Thoracic aorta (tissue), 2 donors: ENCODE measurements around the gene BABAM2. TPM values are rescaled to one million over a fixed set of nuclear protein-coding genes. Genes with fewer than 3 reads are reported as not detected.

Source experiments
- ATAC-seq: fragments of 150-250 bp; one replicate; pipeline ENCODE4 v1.8.0; 2017; ENCODE audit warnings: low read depth; ENCODE audit not compliant: insufficient number of reproducible peaks, low FRiP score
- DNase-seq: peaks from one replicate; pipeline ENCODE4 v3.0.0-alpha.2; 2020; ENCODE audit warnings: low spot score
- H3K27ac ChIP-seq, 2 donors: fragments of 200-600 bp; sonication (generic); 1 replicate in 1 of 2; 2 replicates in 1 of 2; pipeline ENCODE4 v1.5.1; 2016; ENCODE audit warnings: mild to moderate bottlenecking in 2 of 2, moderate library complexity in 2 of 2
- H3K27me3 ChIP-seq: fragments of 200-600 bp; sonication (generic); replicated peaks from 2 replicates; pipeline ENCODE4 v1.6.0; 2016; ENCODE audit warnings: mild to moderate bottlenecking; ENCODE audit not compliant: insufficient read depth
- H3K36me3 ChIP-seq: fragments of 200-600 bp; sonication (generic); one replicate; pipeline ENCODE4 v1.5.1; 2016
- H3K4me1 ChIP-seq, 2 donors: fragments of 200-600 bp; sonication (generic); 1 replicate in 1 of 2; 2 replicates in 1 of 2; pipeline versions ENCODE4 v1.5.1 to v1.6.0; 2016; ENCODE audit warnings: low read depth in 2 of 2, mild to moderate bottlenecking in 1 of 2; ENCODE audit not compliant: control insufficient read depth in 1 of 2
- H3K4me3 ChIP-seq: fragments of 200-600 bp; sonication (generic); 2 replicates; pipeline ENCODE4 v1.5.1; 2016; ENCODE audit warnings: mild to moderate bottlenecking
- H3K9me3 ChIP-seq: fragments of 200-600 bp; sonication (generic); 2 replicates; pipeline ENCODE4 v1.5.1; 2016
- total RNA-seq, 2 donors: library from RNA; depleted of rRNA; stranded (reverse); fragments of >200 nt; gene quantifications; one replicate each; pipeline versions ENCODE4 v1.1.0 to v1.2.3, GENCODE V29; 2016
- TF ChIP-seq, protein P1 (sequence below): fragments of 200-600 bp; sonication (generic); IDR thresholded peaks from one replicate; pipeline ENCODE4 v1.5.1; 2019; ENCODE audit warnings: antibody characterized with exemption

BABAM2 gene
- total RNA-seq = 10 to 100 TPM; 24.7 to 32.8 TPM

DNA sequence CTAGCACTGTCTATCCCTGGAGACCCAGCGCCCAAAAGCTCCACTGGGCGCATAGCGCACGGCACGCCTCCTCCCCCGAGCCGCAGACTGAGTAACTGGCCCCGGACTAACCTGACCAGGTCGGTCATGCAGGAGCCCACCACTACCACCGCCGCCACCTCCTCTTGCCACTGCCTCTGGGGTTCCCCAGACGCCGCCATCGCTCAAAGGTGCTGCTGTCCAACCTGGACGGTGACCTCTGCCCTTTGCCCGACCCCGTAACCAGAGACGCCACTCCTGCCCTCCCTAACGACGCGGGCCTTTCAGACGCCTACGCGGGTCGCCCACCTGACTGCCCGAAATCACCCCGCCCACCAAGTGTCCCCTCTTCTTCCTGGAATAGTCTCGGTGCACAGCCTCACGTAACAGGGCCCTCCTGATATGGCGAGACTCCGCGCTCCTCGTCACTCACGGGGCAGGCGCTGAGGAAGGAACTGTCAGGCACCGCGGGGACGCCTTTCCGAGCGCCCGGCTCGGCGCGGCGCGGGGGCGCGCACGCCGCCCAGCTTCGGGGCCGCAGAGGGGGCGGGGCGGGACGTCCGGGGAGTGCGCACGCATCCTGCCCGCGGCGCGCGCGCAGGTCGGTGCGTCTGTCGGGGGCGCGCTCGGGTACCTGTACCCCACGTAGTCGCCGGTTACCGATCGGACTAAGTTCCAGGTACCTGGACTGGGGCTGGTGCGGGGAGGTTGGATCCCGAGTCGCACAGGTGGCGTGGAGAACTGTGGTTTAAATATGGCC is at the start of gene BABAM2, which contains the start of gene RBKS:
BABAM2 (plus strand) TSS at position 584 of the 778 bp plus-strand sequence. CDS start 3,828 bp downstream, outside the sequence.
RBKS (minus strand) TSS at position 242 of the 778 bp plus-strand sequence; CDS start at position 200, 42 bp downstream.
- ATAC-seq = peak; percentile 89
- DNase-seq = peak; percentile 76
- Histone ChIP-seq H3K27me3 (no peaks in the 10 kb centered on the region), H3K27ac (peak within 1 kb of the TSS; percentile 83), H3K9me3 (no peaks in the 10 kb centered on the region), H3K36me3 (no peaks in the 10 kb centered on the region), H3K4me1 (peaks cover 14 to 38% of the 10 kb centered on the region in 2 donors), H3K4me3 (peak within 1 kb of the TSS; percentile 80)
- TF ChIP-seq, protein P1, sequence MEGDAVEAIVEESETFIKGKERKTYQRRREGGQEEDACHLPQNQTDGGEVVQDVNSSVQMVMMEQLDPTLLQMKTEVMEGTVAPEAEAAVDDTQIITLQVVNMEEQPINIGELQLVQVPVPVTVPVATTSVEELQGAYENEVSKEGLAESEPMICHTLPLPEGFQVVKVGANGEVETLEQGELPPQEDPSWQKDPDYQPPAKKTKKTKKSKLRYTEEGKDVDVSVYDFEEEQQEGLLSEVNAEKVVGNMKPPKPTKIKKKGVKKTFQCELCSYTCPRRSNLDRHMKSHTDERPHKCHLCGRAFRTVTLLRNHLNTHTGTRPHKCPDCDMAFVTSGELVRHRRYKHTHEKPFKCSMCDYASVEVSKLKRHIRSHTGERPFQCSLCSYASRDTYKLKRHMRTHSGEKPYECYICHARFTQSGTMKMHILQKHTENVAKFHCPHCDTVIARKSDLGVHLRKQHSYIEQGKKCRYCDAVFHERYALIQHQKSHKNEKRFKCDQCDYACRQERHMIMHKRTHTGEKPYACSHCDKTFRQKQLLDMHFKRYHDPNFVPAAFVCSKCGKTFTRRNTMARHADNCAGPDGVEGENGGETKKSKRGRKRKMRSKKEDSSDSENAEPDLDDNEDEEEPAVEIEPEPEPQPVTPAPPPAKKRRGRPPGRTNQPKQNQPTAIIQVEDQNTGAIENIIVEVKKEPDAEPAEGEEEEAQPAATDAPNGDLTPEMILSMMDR = no peak

DNA sequence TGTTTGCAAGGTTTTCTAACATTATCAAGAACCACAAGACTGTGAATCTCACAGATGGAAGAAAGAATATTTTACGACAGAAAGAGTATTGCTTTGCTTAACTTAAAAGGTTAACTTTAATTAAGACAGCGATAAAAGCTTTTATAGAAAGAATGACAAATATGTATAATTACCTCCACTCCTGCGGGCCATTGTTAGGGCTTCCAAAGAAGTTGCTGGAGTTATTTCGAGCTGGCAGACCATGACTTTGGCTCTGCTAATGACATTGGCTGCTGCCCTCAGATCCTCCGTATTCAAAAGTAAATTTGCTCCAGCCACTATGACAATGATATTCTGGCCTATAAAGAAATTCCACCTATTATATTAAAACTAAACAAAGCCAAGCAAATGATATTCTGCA is 47.6 kb upstream of the BABAM2 start:
- TF ChIP-seq, protein P1 = no peak
- no peak overlapping the region for H3K27ac ChIP-seq
- H3K36me3 ChIP-seq = no peaks in the 10 kb centered on the region
- ATAC-seq = no peak
- H3K4me3 ChIP-seq = no peak overlapping the region
- peaks cover 0 to 12% of the 10 kb centered on the region in 2 donors for H3K4me1 ChIP-seq
- H3K9me3 ChIP-seq = no peaks in the 10 kb centered on the region
- H3K27me3 ChIP-seq = no peaks in the 10 kb centered on the region
- DNase-seq = no peak

DNA sequence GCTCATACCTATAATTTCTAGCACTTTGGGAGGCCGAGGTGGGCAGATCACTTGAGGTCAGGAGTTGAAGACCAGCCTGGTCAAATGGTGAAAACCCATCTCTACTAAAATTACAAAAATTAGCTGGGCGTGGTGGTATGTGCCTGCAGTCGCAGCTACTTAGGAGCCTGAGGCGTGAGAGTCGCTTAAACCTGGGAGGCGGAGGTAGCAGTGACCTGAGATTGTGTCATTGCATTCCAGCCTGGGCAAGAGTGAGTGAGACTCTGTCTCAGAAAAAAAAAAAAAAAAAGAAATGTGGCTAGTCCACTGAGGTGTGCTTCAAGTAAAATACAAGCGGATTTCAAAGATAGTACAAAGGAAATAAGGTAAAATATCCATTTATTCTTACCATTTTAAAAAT is 46.5 kb upstream of the BABAM2 start:
- Histone ChIP-seq H3K9me3 (no peaks in the 10 kb centered on the region), H3K36me3 (no peaks in the 10 kb centered on the region), H3K27ac (no peak overlapping the region), H3K27me3 (no peaks in the 10 kb centered on the region), H3K4me1 (peaks cover 0 to 12% of the 10 kb centered on the region in 2 donors), H3K4me3 (no peak overlapping the region)
- DNase-seq (no peak), ATAC-seq (no peak)
- TF ChIP-seq, protein P1 = no peak

DNA sequence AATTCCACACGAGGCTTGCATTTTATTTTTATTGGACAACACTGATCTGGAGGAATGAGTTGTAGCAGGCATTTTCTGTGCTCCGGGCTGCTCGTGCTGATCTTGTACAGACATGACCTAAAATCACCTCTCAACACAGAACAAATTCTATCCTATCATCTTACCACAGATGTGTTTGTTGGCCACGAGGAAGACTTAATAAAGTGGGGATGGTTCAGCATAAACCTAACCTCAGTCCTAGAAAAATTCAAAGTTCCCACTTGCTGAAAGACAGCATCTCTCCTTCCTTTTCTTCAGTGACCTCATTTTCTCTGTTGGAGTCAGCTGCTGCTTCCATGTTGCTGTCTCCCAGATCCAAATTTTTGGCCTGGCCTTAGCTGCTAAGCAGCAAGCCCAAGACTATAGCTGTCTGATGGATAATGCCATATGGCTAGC is 45.7 kb upstream of the BABAM2 start:
- peak overlapping the region in 1 of 2 donors; percentile 21 for H3K27ac ChIP-seq
- TF ChIP-seq, protein P1 = no peak
- H3K9me3 ChIP-seq = no peaks in the 10 kb centered on the region

DNA sequence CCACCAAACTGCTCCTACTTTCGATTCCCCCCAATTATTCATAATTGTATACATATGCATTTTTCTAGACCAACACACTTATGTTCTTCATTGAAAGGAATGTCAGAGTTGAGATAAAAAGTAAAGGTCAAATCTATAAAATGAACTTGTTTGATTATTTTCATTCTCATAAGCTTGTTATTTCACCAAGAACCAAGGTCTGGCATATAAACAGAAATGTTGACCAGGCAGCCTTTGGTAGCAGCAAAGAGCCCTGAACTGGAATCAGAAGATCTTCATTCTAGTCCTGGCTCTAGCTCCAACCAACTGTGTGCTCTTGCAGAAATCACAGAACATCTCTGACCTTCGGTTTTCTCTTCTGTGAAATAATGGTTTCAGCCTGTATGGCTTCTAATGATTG is 43.2 kb upstream of the BABAM2 start:
- Histone ChIP-seq H3K27me3 (no peaks in the 10 kb centered on the region), H3K27ac (no peak overlapping the region), H3K36me3 (no peaks in the 10 kb centered on the region), H3K4me1 (peaks cover 0 to 12% of the 10 kb centered on the region in 2 donors), H3K9me3 (no peaks in the 10 kb centered on the region), H3K4me3 (no peak overlapping the region)
- TF ChIP-seq, protein P1 = no peak
- DNase-seq (no peak), ATAC-seq (no peak)

More for the DNA sequence above, 45.7 kb upstream of the BABAM2 start:
- no peak for DNase-seq
- no peaks in the 10 kb centered on the region for H3K27me3 ChIP-seq
- no peak for ATAC-seq
- H3K4me1 ChIP-seq = peaks cover 0 to 12% of the 10 kb centered on the region in 2 donors
- H3K36me3 ChIP-seq = no peaks in the 10 kb centered on the region
- H3K4me3 ChIP-seq = no peak overlapping the region
